Fibroblast of mammary gland (primary cell): Measurements from ENCODE around the gene ZNF423.

Experiments used
- DNase-seq: peaks from one replicate; pipeline ENCODE4 v3.0.0-alpha.2; 2010; ENCODE audit warnings: low read depth
- H3K4me3 ChIP-seq: 2 replicates; pipeline ENCODE4 v1.5.1; 2011; ENCODE audit warnings: low read depth, mild to moderate bottlenecking, low read length, moderate library complexity; ENCODE audit not compliant: control insufficient read depth
- CTCF ChIP-seq: conservative IDR thresholded peaks from 2 replicates; pipeline ENCODE4 v1.5.1; 2011; ENCODE audit warnings: low read depth, low read length, inconsistent platforms; ENCODE audit not compliant: control insufficient read depth, insufficient read depth

The ZNF423 gene

GRCh38 chr16:49455181-49455990 lies 400.5 kb downstream of the ZNF423 start:
- TF ChIP-seq CTCF: no peak
- DNase-seq: no peak

GRCh38 chr16:49454426-49455180 lies 401.3 kb downstream of the ZNF423 start:
- DNase-seq: no peak
- no peak overlapping the region for H3K4me3 ChIP-seq
- no peak for TF ChIP-seq CTCF

More at GRCh38 chr16:49455181-49455990, 400.5 kb downstream of the ZNF423 start:
- H3K4me3 ChIP-seq: no peak overlapping the region

- DNase-seq: no peak
- H3K4me3 ChIP-seq: no peak overlapping the region
- TF ChIP-seq CTCF: no peak
Observed at GRCh38 chr16:49453983-49454382, 401.9 kb downstream of the ZNF423 start.

GRCh38 chr16:49453021-49453420 lies 402.9 kb downstream of the ZNF423 start:
- no peak for TF ChIP-seq CTCF
- no peak for DNase-seq
- no peak overlapping the region for H3K4me3 ChIP-seq

- no peak for TF ChIP-seq CTCF
- H3K4me3 ChIP-seq: no peak overlapping the region
- no peak for DNase-seq
Observed at GRCh38 chr16:49452578-49452977, 403.3 kb downstream of the ZNF423 start.

- no peak for DNase-seq
- no peak for TF ChIP-seq CTCF
- H3K4me3 ChIP-seq: no peak overlapping the region
Observed at GRCh38 chr16:49452108-49452507, 403.8 kb downstream of the ZNF423 start.

- no peak overlapping the region for H3K4me3 ChIP-seq
- no peak for TF ChIP-seq CTCF
Observed at GRCh38 chr16:49446805-49447204, 409.1 kb downstream of the ZNF423 start.

More at GRCh38 chr16:49446805-49447204, 409.1 kb downstream of the ZNF423 start:
- no peak for DNase-seq
